ENCODE results near the gene ATP10B.

The ATP10B gene

DNA sequence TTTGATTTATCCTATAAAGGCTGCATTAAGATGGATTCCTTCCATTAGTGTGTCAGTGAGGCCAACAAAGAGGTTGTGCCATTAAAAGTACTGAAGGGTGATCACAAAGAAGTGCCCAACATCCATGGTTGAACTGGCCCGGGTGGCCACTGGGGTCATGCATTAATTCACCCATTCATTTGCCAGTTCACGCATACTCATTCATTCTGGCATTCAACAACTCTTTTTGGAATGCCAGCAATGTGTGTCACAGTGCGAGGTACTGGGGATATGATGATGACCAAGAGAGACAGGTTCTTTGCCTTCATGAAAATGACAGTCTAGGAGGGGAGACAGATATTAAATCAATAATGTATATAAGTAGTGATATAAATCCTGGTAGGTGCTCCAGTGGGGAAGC is 337.1 kb downstream of the ATP10B start:
- no peak for DNase-seq (ENCODE audit: low spot score)
- no peak for FAIRE-seq

DNA sequence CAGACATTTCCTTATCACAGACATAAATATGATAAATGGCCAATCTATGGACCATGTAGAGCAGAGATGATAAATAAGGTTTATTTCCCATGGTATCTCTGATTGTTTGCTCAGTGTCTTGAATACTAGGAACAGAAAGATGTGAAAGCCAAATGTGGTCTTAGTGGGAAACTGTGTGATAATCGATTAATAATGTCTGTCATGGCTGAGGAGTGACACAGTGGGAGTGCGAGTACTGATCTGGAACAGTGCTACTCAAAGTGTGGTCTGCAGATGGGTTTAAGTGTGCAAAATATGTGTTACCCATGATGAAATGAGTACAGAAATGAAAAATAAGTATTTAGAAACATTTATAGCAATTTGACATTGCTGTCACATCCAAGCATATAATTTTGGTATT is 337.8 kb downstream of the ATP10B start:
- FAIRE-seq (no peak), DNase-seq (ENCODE audit: low spot score) (no peak)

DNA sequence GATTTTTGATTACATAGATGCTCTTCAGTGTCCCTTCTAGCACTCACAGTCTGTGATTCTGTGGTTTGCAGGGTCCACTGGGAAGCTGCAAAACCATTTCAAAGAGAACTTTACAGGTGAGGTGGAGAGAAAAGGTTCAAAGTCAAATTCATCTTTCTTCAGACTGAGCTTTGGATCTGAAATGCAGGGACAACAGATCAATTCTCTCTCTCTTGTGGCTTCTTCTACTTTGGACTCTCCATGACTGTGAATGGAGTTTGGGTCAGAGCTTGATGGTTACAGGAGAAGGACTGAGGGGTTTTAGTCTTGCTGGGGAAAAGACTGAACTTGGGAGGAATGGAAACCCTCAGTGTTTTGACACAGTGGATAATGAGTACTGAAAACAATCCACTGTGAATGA is 338.5 kb downstream of the ATP10B start:
- FAIRE-seq (no peak), DNase-seq (ENCODE audit: low spot score) (no peak)

Measured in urothelium cell line (cell line).